Hypothalamus (tissue), 51 donors: Measurements from ENCODE around the gene TNRC6A.
"Not testable (repeated sequence)": the region's sequence is repeated elsewhere in the genome, so short reads cannot be mapped to it uniquely, and the experiment has no call there.

Source experiments
- DNase-seq, 51 donors: peaks; one replicate each; lab custom pipeline; 2025; lab: John Stamatoyannopoulos, UW

The TNRC6A gene

DNA sequence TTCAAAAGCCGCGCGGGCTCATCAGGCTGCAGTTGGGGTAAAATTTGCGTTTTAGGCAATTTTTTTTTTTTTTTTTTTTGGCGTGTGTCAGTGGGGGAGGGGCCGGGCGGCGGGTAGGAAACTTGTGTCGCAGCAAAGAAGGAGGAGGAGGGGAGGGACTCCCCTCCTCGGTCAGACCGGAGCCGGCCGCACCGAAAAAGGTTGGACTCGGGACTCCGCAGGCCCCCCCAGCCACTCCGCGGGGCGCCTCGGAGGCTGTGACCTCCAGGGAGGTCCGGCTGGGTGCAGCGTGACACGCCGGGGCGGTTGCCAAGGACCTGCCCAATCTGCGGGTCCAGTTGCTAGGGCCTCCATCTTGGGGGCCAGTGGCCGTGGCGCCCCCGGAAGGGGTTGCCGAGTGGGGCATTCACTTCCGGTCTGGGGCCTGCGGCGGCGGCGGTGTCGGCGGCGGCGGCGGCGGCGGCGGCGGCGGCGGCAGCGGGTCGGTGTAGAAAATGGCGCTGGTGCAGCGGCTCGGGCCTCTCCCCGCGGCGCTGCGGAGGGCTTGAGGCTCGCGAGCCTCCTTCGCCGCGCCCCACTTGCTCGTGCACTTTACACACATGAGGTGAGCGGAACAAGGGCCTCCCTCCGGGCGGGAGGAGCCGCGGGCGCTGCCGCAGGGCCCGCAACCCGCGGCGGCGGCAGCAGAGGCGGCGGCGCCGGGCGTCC, at the start of gene TNRC6A:
Gene TNRC6A, plus strand, starts transcription at position 409 of the 708 bp plus-strand sequence. Its CDS starts 191 bp downstream, at position 600.
- peak; percentile 43 to 93 (median 84) for DNase-seq

- no peak for DNase-seq
Observed at GRCh38 chr16:24681793-24682192, 47.7 kb upstream of the TNRC6A start.

- DNase-seq, result no peak
Observed at GRCh38 chr16:24683250-24683649, 46.2 kb upstream of the TNRC6A start.

DNA sequence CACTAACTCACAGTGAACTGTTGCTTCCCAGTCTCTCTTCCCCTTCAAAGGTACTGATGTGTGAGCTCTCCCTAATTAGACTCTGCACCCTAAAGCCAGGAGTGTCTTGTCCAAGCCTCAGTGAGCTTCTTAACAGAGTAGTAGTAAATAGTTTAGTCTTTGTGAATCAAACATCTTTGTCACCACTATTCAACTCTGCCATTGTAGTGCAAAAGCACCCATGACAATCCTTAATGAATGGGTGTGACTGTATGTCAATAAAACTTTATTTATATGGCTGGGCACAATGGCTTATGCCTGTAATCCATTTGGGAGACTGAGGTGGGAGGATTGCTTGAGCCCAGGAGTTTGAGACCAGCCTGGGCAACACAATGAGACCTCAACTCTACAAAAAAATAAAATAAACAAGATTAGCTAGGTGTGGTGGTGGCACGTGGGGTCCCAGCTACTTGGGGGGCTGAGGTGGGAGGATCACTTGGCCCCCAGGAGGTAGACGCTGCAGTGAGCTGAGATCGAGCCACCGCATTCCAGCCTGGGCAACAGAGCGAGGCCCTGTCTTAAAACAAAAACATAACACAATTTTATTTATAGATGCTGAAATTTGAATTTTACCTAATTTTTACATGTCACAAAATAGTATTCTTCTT, 45.5 kb upstream of the TNRC6A start:
- DNase-seq, result no peak

DNA sequence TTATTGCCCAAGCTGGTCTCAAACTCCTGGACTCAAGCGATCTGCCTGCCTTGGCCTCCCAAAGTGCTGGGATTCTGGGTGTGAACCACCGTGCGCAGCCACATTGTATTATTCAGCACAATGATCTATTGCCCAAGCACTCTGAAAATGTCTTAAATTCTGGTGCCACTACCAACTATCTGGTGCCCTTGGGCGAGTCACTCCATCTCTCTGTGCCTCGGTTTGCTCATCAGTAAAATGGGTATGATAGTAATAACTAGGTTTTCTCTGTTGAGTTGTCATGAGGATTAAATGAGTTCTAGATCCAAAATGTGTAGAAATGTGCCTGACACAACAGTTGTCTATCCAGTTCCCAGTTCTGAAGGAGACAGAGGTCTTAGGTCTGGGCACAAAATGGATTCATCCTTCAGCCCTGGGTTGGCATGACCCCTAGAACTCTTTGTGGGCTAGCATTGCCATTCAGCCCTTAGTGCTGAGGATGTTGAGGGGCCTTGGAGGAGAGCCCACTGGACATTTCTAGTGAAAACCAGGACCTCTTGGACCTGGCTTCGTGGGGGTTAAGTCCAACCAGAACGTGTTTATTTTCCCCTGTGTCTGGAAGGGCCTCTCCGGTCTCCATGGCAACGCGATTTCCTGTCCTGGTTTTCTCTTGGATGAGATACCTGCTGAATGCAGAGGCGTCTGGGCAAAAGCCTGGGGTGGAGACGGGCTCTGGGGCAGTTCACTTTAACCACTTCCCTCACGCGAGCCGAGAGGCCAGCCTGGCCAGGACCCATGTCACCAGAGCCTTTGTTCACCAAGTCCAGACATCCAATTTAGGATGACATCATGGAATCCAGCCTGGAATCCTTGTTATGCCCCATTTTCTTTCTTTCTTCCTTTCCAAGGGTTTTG, 43.7 kb upstream of the TNRC6A start:
- peak in 44 of 51 donors; percentile 2 to 85 (median 52) for DNase-seq

DNA sequence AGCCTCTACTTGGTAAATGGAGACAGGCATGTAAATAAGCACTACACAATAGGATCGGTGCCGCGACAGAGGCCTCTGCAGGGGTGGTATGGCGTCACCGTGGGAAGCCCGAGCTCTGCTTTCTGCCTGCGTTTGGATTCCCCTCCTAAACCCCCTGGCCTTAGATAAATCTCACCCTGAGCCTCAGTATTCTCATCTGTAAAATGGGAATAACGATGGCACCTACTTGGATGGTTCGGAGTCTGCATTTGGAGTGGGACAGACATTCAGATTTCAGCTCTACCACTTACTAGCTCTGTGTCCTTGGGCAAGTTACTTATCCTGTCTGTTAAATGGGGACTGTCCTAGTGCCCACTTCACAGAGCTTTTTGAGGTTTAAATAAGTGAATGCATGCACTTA, 42.8 kb upstream of the TNRC6A start:
- no peak for DNase-seq

GRCh38 chr16:24688359-24688758, 41.1 kb upstream of the TNRC6A start:
- DNase-seq, result no peak

DNA sequence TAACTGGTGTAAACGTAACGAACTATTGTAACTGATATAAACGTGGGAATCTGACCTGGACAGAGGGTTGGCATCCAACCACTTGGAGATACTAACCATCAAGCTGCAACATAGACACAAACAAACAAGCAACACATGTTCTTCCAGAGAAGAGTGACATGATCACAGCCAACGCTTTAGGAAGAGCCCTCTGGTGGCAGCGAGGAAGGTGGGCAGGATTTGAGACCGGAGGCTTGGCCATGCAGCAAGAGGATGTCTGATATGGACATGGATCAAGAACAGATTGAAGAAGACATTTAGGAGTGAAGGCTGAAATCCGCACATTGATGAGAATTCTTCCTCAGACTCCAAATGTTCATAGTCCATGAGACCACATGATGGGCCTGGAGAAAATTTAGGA, 40.3 kb upstream of the TNRC6A start:
- peak in 16 of 51 donors; percentile 1 to 46 (median 10) for DNase-seq

GRCh38 chr16:24692854-24693253, 36.6 kb upstream of the TNRC6A start:
- no peak for DNase-seq

GRCh38 chr16:24694931-24695330, 34.5 kb upstream of the TNRC6A start:
- peak in 1 of 51 donors; percentile 1 for DNase-seq

- no peak for DNase-seq
Observed at GRCh38 chr16:24696699-24697098, 32.8 kb upstream of the TNRC6A start.

- DNase-seq, result no peak
Observed at GRCh38 chr16:24698308-24698707, 31.1 kb upstream of the TNRC6A start.

GRCh38 chr16:24699151-24699723, 30.2 kb upstream of the TNRC6A start:
- no peak for DNase-seq

DNA sequence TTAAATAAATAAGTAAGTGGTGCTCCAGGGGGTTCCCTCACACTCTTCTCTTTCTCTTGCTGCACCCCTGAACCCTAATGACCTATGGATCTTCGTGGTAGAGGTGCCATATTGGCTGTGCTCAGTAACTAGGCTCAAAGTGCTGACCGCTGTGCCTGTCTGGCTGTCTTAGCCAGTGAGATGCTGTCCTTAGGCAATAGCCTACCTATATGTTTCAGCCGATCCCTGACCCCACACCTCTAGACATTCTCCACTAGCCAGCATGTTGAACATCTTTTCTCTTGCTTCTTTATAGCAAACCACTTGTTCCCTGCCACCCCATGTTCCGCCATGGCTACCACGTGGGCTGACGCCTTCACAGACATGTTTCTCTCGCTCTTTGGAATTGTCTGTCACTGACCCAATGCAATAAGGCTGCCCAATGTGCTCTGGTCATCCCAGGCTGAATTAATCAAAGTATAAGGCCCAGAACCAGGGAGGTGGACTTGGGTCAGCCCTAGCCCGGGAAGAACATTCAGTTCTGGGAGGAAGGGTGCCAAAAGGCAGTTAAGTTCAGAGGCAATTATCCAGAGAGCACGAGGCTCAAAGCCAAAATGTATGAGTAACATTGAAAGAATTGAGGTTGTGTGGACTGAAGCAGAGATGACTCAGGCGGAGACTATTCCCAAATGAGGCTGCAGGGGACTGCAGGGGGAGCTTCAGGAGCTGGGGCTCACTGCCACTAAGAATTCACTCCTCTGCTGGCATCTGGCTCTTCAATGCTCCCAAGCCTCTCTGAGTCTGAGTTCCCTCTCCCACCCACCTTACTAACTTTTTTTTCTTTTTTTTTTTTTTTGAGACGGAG, 28.7 kb upstream of the TNRC6A start:
- peak in 29 of 51 donors; percentile 2 to 77 (median 40) for DNase-seq

GRCh38 chr16:24701521-24701951, 27.9 kb upstream of the TNRC6A start:
- no peak for DNase-seq

GRCh38 chr16:24707760-24708159, 21.7 kb upstream of the TNRC6A start:
- not testable (repeated sequence) for DNase-seq

GRCh38 chr16:24713379-24713778, 16.1 kb upstream of the TNRC6A start:
- DNase-seq, result no peak

DNA sequence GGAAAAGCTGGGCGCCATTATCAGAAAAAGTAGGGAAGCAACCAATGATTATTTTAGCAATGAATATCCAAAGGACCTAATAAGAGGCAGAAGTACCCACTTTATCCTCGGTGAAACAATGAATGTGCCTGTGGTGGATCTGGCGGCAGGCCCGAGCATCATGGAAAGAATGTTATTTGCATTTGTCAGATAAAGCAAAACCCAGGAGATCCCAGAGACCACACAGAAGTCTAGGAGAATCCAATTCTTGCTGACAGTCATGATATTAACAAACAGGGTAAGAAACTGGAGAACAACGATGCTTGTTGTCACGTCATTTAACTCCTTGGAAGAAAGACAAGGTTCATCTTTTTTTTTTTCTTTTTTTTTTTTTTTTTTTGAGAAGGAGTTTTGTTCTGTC, 12.0 kb upstream of the TNRC6A start:
- no peak for DNase-seq

GRCh38 chr16:24718967-24719521, 10.4 kb upstream of the TNRC6A start:
- no peak for DNase-seq

- no peak for DNase-seq
Observed at GRCh38 chr16:24721830-24722238, 7.6 kb upstream of the TNRC6A start.
